Esophagus muscularis mucosa (tissue), 4 donors: ENCODE results near the gene ATXN2.

Experiments used
- CTCF ChIP-seq, 3 experiments: fragments of 200-600 bp in 2 of 3; fragments of 450-650 bp in 1 of 3; sonication (generic) in 2 of 3; IDR thresholded peaks; one replicate each; pipeline ENCODE4 v1.5.1; 2017 to 2019; ENCODE audit warnings: antibody characterized with exemption in 3 of 3, mild to moderate bottlenecking in 2 of 3, moderate library complexity in 1 of 3
- EP300 ChIP-seq: sonication (generic); formaldehyde crosslinking; IDR thresholded peaks from one replicate; pipeline ENCODE4 v1.6.1; 2017; ENCODE audit warnings: antibody characterized with exemption
- POLR2A ChIP-seq: fragments of 450-650 bp; IDR thresholded peaks from one replicate; pipeline ENCODE4 v1.6.1; 2017; ENCODE audit warnings: antibody characterized with exemption, moderate library complexity, mild to moderate bottlenecking, low read depth

- TF ChIP-seq EP300 (no peak), CTCF (IDR thresholded peaks at IDR 0.05) (no peak), POLR2A (no peak)
Observed at GRCh38 chr12:111431772-111432171, 167.3 kb downstream of the ATXN2 start.
